Smooth muscle cell (in vitro differentiated cells): ENCODE results near the gene ADGRD1. TPM values are rescaled to one million over a fixed set of nuclear protein-coding genes. Genes with fewer than 3 reads are reported as not detected.

Source experiments
- DNase-seq: peaks from one replicate; lab custom pipeline; 2025; ENCODE audit not compliant: unreplicated experiment; lab: John Stamatoyannopoulos, UW
- H2AFZ ChIP-seq: fragments of 200-600 bp; sonication (generic); 2 replicates; pipeline ENCODE4 v1.6.0; 2016; ENCODE audit warnings: antibody characterized with exemption, low read depth, mild to moderate bottlenecking
- H3F3A ChIP-seq: fragments of 200-600 bp; sonication (generic); 2 replicates; pipeline ENCODE4 v1.6.0; 2017; ENCODE audit warnings: antibody characterized with exemption, low read depth
- H3K27ac ChIP-seq: fragments of 200-600 bp; sonication (generic); 2 replicates; pipeline ENCODE4 v1.5.1; 2016; ENCODE audit warnings: low read depth, mild to moderate bottlenecking
- H3K27me3 ChIP-seq: fragments of 200-600 bp; sonication (generic); 2 replicates; pipeline ENCODE4 v1.6.1; 2016; ENCODE audit warnings: low read depth, mild to moderate bottlenecking
- H3K36me3 ChIP-seq: fragments of 200-600 bp; sonication (generic); 2 replicates; pipeline ENCODE4 v1.5.1; 2016; ENCODE audit warnings: low read depth
- H3K4me1 ChIP-seq: fragments of 200-600 bp; sonication (generic); 2 replicates; pipeline ENCODE4 v1.5.1; 2016; ENCODE audit warnings: low read depth
- H3K4me2 ChIP-seq: fragments of 200-600 bp; sonication (generic); 2 replicates; pipeline ENCODE4 v1.6.0; 2016; ENCODE audit warnings: mild to moderate bottlenecking
- H3K4me3 ChIP-seq: fragments of 200-600 bp; sonication (generic); 2 replicates; pipeline ENCODE4 v1.5.1; 2016; ENCODE audit warnings: mild to moderate bottlenecking
- H3K79me2 ChIP-seq: fragments of 200-600 bp; sonication (generic); 2 replicates; pipeline ENCODE4 v1.6.0; 2016; ENCODE audit warnings: low read depth, mild to moderate bottlenecking
- H3K9ac ChIP-seq: fragments of 200-600 bp; sonication (generic); 2 replicates; pipeline ENCODE4 v1.6.0; 2016; ENCODE audit warnings: low read depth
- H3K9me3 ChIP-seq: fragments of 200-600 bp; sonication (generic); replicated peaks from 2 replicates; pipeline ENCODE4 v1.5.1; 2016; ENCODE audit warnings: low read depth
- H4K20me1 ChIP-seq: fragments of 200-600 bp; sonication (generic); 2 replicates; pipeline ENCODE4 v1.6.0; 2016; ENCODE audit warnings: low read depth
- CTCF ChIP-seq: fragments of 200-600 bp; sonication (generic); IDR thresholded peaks from 2 replicates; pipeline ENCODE4 v1.5.1; 2017; ENCODE audit warnings: borderline replicate concordance, mild to moderate bottlenecking, antibody characterized with exemption; ENCODE audit not compliant: insufficient read depth, poor library complexity, severe bottlenecking
- WGBS: methylation state at CpG from one replicate; pipeline ENCODE4 v1.1.7; 2016; ENCODE audit warnings: low lambda C conversion rate; 5-methylcytosine and 5-hydroxymethylcytosine counted together
- polyA plus RNA-seq: library from polyadenylated mRNA; unstranded; fragments of >200 nt; fragmentation: Nextera tagmentation; extraction: Ambion mirVana; gene quantifications from 2 replicates; pipeline ENCODE4 v1.2.1, GENCODE V29; 2016
- total RNA-seq: library from RNA; depleted of rRNA; stranded (reverse); fragments of >200 nt; gene quantifications from 2 replicates; pipeline ENCODE4 v1.2.3, GENCODE V29; 2014

ADGRD1 gene
- total and polyA plus RNA-seq, 2 experiments from 2014 or later: 0.14 TPM; not detected in 1

DNA sequence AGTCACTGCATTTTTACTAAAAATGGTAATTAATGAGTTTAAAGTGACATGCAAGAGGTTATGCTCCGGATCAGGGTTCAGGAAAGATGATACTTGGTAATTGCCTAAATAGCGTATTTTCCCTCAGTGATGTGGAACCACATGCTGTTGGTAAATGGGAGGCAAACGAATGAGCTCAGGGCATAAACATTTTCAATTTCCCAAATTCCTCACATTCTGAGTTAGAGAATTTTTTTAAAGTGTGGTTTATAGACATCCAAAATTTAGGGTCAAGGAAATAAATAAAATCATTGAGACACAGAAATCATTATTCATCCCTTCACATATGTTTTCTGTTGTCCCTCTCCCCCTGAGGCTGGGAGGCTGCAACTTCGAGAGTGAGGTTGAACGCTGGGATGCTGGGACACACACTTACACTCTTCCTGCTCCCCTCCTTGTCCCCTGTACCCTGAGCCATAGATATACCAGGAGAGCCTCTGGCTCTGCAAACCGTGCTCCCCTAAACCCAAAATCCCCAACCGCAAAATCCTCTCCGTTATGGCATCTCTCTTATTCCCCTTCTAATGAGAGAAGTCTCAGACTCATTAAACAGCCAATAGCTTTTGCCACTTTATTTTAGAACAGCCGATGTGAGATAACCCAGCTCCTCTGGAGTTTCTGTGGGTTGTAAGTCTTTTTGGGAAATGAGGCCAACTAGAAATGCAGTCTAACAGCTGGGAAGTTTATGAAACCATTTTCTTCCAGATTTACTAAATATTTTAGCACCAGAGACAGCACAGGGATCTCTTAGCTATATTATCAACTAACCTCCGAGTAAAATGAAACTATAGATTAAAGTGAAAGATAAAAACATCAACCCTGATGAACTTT lies 21.4 kb upstream of the ADGRD1 start:
- Histone ChIP-seq H3K27me3 (peaks cover 7% of the 10 kb centered on the region), H3K9me3 (no peaks in the 10 kb centered on the region), H3K4me2 (no peak overlapping the region), H3K79me2 (no peaks in the 10 kb centered on the region), H3K27ac (no peak overlapping the region), H3K36me3 (no peaks in the 10 kb centered on the region), H2AFZ (no peak overlapping the region), H3K4me3 (no peak overlapping the region), H3F3A (no peaks in the 10 kb centered on the region), H3K9ac (no peak overlapping the region), H4K20me1 (no peaks in the 10 kb centered on the region), H3K4me1 (no peaks in the 10 kb centered on the region)
- TF ChIP-seq CTCF: no peak
- DNase-seq: no peak
- WGBS: 76% methylated on average over 10 of the region's 10 CpGs

DNA sequence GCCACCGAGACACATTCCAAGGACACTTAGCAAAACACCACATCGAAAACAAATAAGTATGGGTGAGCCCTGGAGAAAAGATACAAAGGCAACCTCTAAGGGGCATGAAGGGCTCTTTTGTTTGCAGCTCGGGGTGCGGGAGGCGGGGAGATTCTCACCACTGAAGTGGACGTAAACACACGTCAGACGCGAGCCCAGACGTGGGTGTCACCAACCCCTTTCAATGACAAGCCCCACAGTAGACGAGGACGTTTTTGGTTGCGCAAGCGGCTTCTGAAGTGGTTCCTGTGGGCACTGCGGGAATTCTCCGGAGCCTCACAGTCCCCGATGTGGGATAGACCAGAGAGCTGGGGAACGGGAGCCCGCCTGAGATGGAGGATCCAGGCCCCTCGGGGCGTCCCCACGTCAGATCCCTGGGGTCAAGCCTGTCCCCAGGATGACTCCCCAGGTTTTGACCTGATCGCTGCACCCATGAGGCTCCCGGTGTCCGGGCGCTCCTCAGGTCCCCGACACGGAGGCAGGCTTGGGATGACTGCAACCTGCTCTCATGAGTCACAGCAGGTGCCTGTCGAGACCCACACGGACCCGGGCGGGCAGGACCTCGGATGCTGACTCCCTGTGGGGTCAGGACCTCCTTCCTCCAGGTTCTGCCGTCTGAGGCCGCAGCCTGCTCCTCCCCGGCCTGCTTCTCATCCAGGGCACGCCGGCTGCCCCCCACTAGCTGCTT lies 20.3 kb upstream of the ADGRD1 start:
- no peak overlapping the region for H3K4me3 ChIP-seq
- no peaks in the 10 kb centered on the region for H3K36me3 ChIP-seq
- H3K4me1 ChIP-seq: no peaks in the 10 kb centered on the region
- H3K9ac ChIP-seq: no peak overlapping the region
- H3K27ac ChIP-seq: no peak overlapping the region
- WGBS: 79% methylated on average over 38 of the region's 38 CpGs
- no peak for DNase-seq
- no peaks in the 10 kb centered on the region for H3K9me3 ChIP-seq
- peaks cover 7% of the 10 kb centered on the region for H3K27me3 ChIP-seq
- no peaks in the 10 kb centered on the region for H3K79me2 ChIP-seq
- H2AFZ ChIP-seq: no peak overlapping the region
- no peaks in the 10 kb centered on the region for H4K20me1 ChIP-seq
- H3F3A ChIP-seq: no peaks in the 10 kb centered on the region
- no peak for TF ChIP-seq CTCF
- no peak overlapping the region for H3K4me2 ChIP-seq

- H4K20me1 ChIP-seq: no peaks in the 10 kb centered on the region
- no peak overlapping the region for H2AFZ ChIP-seq
- no peak for TF ChIP-seq CTCF
These were observed 19.0 kb upstream of the ADGRD1 start for GRCh38 chr12:130934753-130935152.

More at GRCh38 chr12:130934753-130935152, 19.0 kb upstream of the ADGRD1 start:
- Histone ChIP-seq H3K79me2 (no peaks in the 10 kb centered on the region), H3K27me3 (peaks cover 7% of the 10 kb centered on the region), H3K4me1 (no peaks in the 10 kb centered on the region), H3K4me3 (no peak overlapping the region), H3F3A (no peaks in the 10 kb centered on the region), H3K4me2 (no peak overlapping the region), H3K36me3 (no peaks in the 10 kb centered on the region), H3K9ac (no peak overlapping the region), H3K27ac (no peak overlapping the region), H3K9me3 (no peaks in the 10 kb centered on the region)
- no peak for DNase-seq
- whole genome bisulfite sequencing: 91% methylated on average over 2 of the region's 2 CpGs
